HCT116 (cell line): ENCODE data around the gene MACIR. TPM values are rescaled to one million over a fixed set of nuclear protein-coding genes. Genes with fewer than 3 reads are reported as not detected.

Experiments used
- ATAC-seq: fragments of 200-7000 bp; cut with Tn5 transposase; 2 replicates; pipeline ENCODE4 v1.9.1; 2020; ENCODE audit warnings: mild to moderate bottlenecking, moderate library complexity
- BruUV-seq: library from RNA; stranded (reverse); fragments of 400-500 nt; replicated peaks from 2 replicates; lab custom pipeline; 2021; lab: Mats Ljungman, UMichigan
- CTCF ChIA-PET: fragments of 300-600 bp; sonication (Branson Sonifier 250); formaldehyde crosslinking; loops from one replicate; lab custom pipeline; 2021; ENCODE audit warnings: antibody characterized with exemption; lab: Charles Lee
- POLR2A ChIA-PET: fragments of 300-600, 350-600 bp; sonication (Branson Sonifier 250); formaldehyde crosslinking; loops from one replicate; lab custom pipeline; 2021; ENCODE audit warnings: antibody characterized with exemption; lab: Charles Lee
- RAD21 ChIA-PET, 2 experiments: fragments of 300-600 bp; sonication (Branson Sonifier 250); formaldehyde crosslinking; loops; one replicate each; lab custom pipeline; 2023; ENCODE audit warnings: low total read pairs in 2 of 2; ENCODE audit not compliant: uncharacterized antibody in 2 of 2, unreplicated experiment in 2 of 2, low non-redundant PET in 1 of 2; lab: Charles Lee
- DNase-seq: peaks from one replicate; pipeline ENCODE4 v3.0.0-alpha.2; 2010; ENCODE audit warnings: low read depth, low spot score
- H2AFZ ChIP-seq: fragments of 200-600 bp; shearing (Covaris generic), sonication (generic); 2 replicates; pipeline ENCODE4 v1.6.1; 2017; ENCODE audit warnings: low read depth, mixed run types, mixed read lengths, antibody characterized with exemption, low read length; ENCODE audit not compliant: poor library complexity, severe bottlenecking
- H3K27ac ChIP-seq: 2 replicates; pipeline ENCODE4 v1.5.1; 2012; ENCODE audit warnings: low read depth, low read length
- H3K27me3 ChIP-seq: fragments of 200-600 bp; sonication (generic); 2 replicates; pipeline ENCODE4 v1.6.1; 2016; ENCODE audit warnings: mixed run types, low read length, mixed read lengths; ENCODE audit not compliant: insufficient read depth
- H3K36me3 ChIP-seq, 2 experiments: fragments of 200-500 bp in 1 of 2; fragments of 200-600 bp in 1 of 2; sonication (Bioruptor generic) in 1 of 2; sonication (generic) in 1 of 2; 2 replicates each; pipeline versions ENCODE4 v1.5.1 to v1.6.1; 2014 to 2016; ENCODE audit warnings: low read length in 2 of 2, inconsistent platforms in 1 of 2, mixed read lengths in 1 of 2, mixed run types in 1 of 2; ENCODE audit not compliant: insufficient read depth in 2 of 2, control insufficient read depth in 1 of 2
- H3K4me1 ChIP-seq, 2 experiments: fragments of 200-600 bp in 1 of 2; sonication (generic) in 1 of 2; 2 replicates each; pipeline versions ENCODE4 v1.5.1 to v1.6.1; 2012 to 2017; ENCODE audit warnings: low read length in 2 of 2, inconsistent platforms in 1 of 2, mild to moderate bottlenecking in 1 of 2, mixed read lengths in 1 of 2, mixed run types in 1 of 2, moderate library complexity in 1 of 2; ENCODE audit not compliant: insufficient read depth in 2 of 2, control insufficient read depth in 1 of 2
- H3K4me2 ChIP-seq: fragments of 200-600 bp; sonication (generic); 2 replicates; pipeline ENCODE4 v1.6.1; 2017; ENCODE audit warnings: mixed run types, low read length, mixed read lengths
- H3K4me3 ChIP-seq, 2 experiments: fragments of 200-600 bp in 1 of 2; sonication (generic) in 1 of 2; replicated peaks in 1 of 2; 2 replicates each; pipeline ENCODE4 v1.5.1; 2011 to 2016; ENCODE audit warnings: low read length in 2 of 2, control low read depth in 1 of 2, low read depth in 1 of 2, mild to moderate bottlenecking in 1 of 2, mixed read lengths in 1 of 2, mixed run types in 1 of 2
- H3K79me2 ChIP-seq: fragments of 200-600 bp; sonication (generic); 2 replicates; pipeline ENCODE4 v1.6.1; 2017; ENCODE audit warnings: mild to moderate bottlenecking, mixed run types, low read length, moderate library complexity, mixed read lengths; ENCODE audit not compliant: insufficient read depth
- H3K9ac ChIP-seq: fragments of 200-600 bp; sonication (generic); 2 replicates; pipeline ENCODE4 v1.6.1; 2016; ENCODE audit warnings: low read length, mixed read lengths
- H3K9me2 ChIP-seq: fragments of 200-600 bp; sonication (generic), shearing (Covaris generic); 2 replicates; pipeline ENCODE4 v1.6.1; 2017; ENCODE audit warnings: mixed run types, mild to moderate bottlenecking, moderate library complexity; ENCODE audit not compliant: insufficient read depth
- H3K9me3 ChIP-seq, 2 experiments: fragments of 200-500 bp in 1 of 2; fragments of 200-600 bp in 1 of 2; sonication (Bioruptor generic) in 1 of 2; sonication (generic) in 1 of 2; 2 replicates each; pipeline ENCODE4 v1.6.1; 2014 to 2017; ENCODE audit warnings: low read length in 2 of 2, mixed read lengths in 2 of 2, inconsistent platforms in 1 of 2, low read depth in 1 of 2, mild to moderate bottlenecking in 1 of 2, mixed run types in 1 of 2, moderate library complexity in 1 of 2; ENCODE audit not compliant: control insufficient read depth in 1 of 2, insufficient read depth in 1 of 2
- H4K20me1 ChIP-seq: fragments of 200-600 bp; sonication (generic), shearing (Covaris generic); 2 replicates; pipeline ENCODE4 v1.6.1; 2017; ENCODE audit warnings: mixed run types, mild to moderate bottlenecking, moderate library complexity; ENCODE audit not compliant: insufficient read depth
- ATF3 ChIP-seq: IDR thresholded peaks from 2 replicates; pipeline ENCODE4 v1.6.1; 2012
- CBX3 ChIP-seq: IDR thresholded peaks from 2 replicates; pipeline ENCODE4 v1.6.1; 2012; ENCODE audit warnings: low read depth
- CEBPB ChIP-seq: IDR thresholded peaks from 2 replicates; pipeline ENCODE4 v1.6.1; 2012; ENCODE audit warnings: low read depth
- ELF1 ChIP-seq: IDR thresholded peaks from 2 replicates; pipeline ENCODE4 v1.6.1; 2012; ENCODE audit warnings: low read depth, borderline replicate concordance
- EZH2 ChIP-seq: fragments of 200-600 bp; sonication (generic); IDR thresholded peaks from 2 replicates; pipeline ENCODE4 v1.6.1; 2017; ENCODE audit warnings: antibody characterized with exemption, mixed run types
- FOSL1 ChIP-seq: IDR thresholded peaks from 2 replicates; pipeline ENCODE4 v1.6.1; 2012; ENCODE audit warnings: low read depth
- JUND ChIP-seq: IDR thresholded peaks from 2 replicates; pipeline ENCODE4 v1.6.1; 2012
- POLR2AphosphoS5 ChIP-seq: IDR thresholded peaks from 2 replicates; pipeline ENCODE4 v1.6.1; 2011; ENCODE audit warnings: mild to moderate bottlenecking, low read depth, low read length, moderate library complexity
- RAD21 ChIP-seq: IDR thresholded peaks from 2 replicates; pipeline ENCODE4 v1.6.1; 2012; ENCODE audit warnings: low read depth, mild to moderate bottlenecking
- REST ChIP-seq: IDR thresholded peaks from 2 replicates; pipeline ENCODE4 v1.6.1; 2012; ENCODE audit warnings: low read depth
- SP1 ChIP-seq: IDR thresholded peaks from 2 replicates; pipeline ENCODE4 v1.6.1; 2012; ENCODE audit warnings: low read depth
- TCF7L2 ChIP-seq: IDR thresholded peaks from 2 replicates; pipeline ENCODE4 v1.7.0; 2011; ENCODE audit warnings: borderline replicate concordance, inconsistent platforms; ENCODE audit not compliant: insufficient read depth, insufficient read length; ENCODE audit errors: extremely low read depth
- YY1 ChIP-seq: IDR thresholded peaks from 2 replicates; pipeline ENCODE4 v1.6.1; 2011; ENCODE audit warnings: low read length, low read depth, moderate library complexity, mild to moderate bottlenecking; ENCODE audit not compliant: insufficient replicate concordance; ENCODE audit errors: extremely low read depth
- ZBTB33 ChIP-seq: IDR thresholded peaks from 2 replicates; pipeline ENCODE4 v1.6.1; 2011; ENCODE audit warnings: mild to moderate bottlenecking, low read length, moderate library complexity; ENCODE audit not compliant: insufficient replicate concordance; ENCODE audit errors: extremely low read depth
- ZFX ChIP-seq: fragments of 450-650 bp; IDR thresholded peaks from 2 replicates; pipeline ENCODE4 v1.6.1; 2017
- intact Hi-C: fragments of 100-400 bp; cut with micrococcal nuclease; formaldehyde crosslinking; loops from 2 replicates; pipeline ENCODE4 v1.10.0; 2022
- total RNA-seq: library from RNA; stranded (reverse); gene quantifications from one replicate; pipeline ENCODE4 v1.2.1, GENCODE V29; 2021; ENCODE audit not compliant: unreplicated experiment
- TF ChIP-seq, protein P1 (sequence below): IDR thresholded peaks from 2 replicates; pipeline ENCODE4 v1.6.1; 2012

MACIR gene
- total RNA-seq, 1 experiment from 2014 or later = 10.4 TPM

DNA sequence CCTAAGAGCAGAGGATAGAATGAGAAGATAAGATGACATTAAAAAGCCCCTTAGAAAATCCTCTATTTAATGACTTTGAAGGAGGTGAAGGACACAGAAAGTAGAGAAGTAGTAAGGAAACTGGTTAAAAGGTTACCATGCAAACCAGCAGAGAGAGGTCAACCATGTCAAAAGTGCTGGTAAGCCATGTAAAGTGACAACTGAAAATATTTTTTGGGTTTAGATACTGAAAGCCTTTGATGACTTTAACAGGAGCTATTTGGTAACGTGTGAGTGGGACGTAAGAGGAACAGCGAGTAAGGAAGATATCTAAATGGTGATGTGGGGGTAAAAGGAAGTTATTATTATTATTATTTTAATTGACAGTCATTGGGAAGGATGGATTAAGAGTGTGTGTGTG lies 56.9 kb downstream of the MACIR start:
- TF ChIP-seq REST = no peak
- TF ChIP-seq CBX3 = no peak
- no peak for TF ChIP-seq ELF1
- no peak for TF ChIP-seq CEBPB
- TF ChIP-seq FOSL1 = no peak
- no peak for TF ChIP-seq ATF3
- no peak for TF ChIP-seq SP1
- TF ChIP-seq, protein P1, sequence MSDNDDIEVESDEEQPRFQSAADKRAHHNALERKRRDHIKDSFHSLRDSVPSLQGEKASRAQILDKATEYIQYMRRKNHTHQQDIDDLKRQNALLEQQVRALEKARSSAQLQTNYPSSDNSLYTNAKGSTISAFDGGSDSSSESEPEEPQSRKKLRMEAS = no peak
- TF ChIP-seq YY1 = no peak
- TF ChIP-seq TCF7L2 = no peak
- TF ChIP-seq EZH2 = no peak
- no peak for TF ChIP-seq ZFX
- no peak for TF ChIP-seq RAD21
- no peak for TF ChIP-seq POLR2AphosphoS5
- no peak for TF ChIP-seq JUND
- TF ChIP-seq ZBTB33 = no peak
- H3K4me1 ChIP-seq = no peaks in the 10 kb centered on the region
- RAD21 ChIA-PET = no interaction called here
- H3K9me3 ChIP-seq = no peaks in the 10 kb centered on the region
- no peak for ATAC-seq
- no peaks in the 10 kb centered on the region for H3K36me3 ChIP-seq
- no TSS peak for BruUV-seq
- H3K9ac ChIP-seq = no peak overlapping the region
- H3K4me3 ChIP-seq = no peak overlapping the region
- CTCF ChIA-PET = no interaction called here
- intact Hi-C loops = no loop called here
- no peaks in the 10 kb centered on the region for H3K79me2 ChIP-seq
- no peak overlapping the region for H3K27ac ChIP-seq
- no peaks in the 10 kb centered on the region for H3K9me2 ChIP-seq
- no peak overlapping the region for H3K4me2 ChIP-seq
- no peaks in the 10 kb centered on the region for H4K20me1 ChIP-seq
- H3K27me3 ChIP-seq = no peaks in the 10 kb centered on the region
- H2AFZ ChIP-seq = no peak overlapping the region
- POLR2A ChIA-PET = no interaction called here
- no peak for DNase-seq
